ENCODE data around the gene SPOP.

Gene SPOP

DNA sequence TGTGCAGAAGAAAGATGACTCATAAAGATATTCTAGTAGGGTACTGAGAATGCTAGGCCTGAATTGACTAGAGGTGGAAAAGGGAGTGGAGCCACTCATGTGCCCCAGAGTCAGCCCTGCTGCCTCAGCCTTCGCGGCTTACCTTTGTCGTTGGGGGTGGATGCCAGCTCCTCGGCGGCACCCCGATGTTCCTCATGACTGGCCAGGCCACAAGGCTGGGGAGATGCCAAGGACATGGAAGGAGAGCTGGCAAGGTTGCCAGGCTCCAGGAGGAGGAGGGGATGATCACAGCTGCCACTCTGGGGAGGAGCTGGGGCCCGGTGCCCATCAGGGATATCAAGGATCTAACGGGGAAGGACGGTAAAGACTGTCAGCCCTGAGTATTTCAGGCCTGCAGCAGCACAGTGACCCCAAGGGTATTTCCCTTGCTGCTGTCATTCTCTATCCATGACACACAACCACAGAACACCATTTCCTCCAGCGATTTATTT, 39.5 kb upstream of the SPOP start:
- Histone ChIP-seq H3K27me3 (ENCODE audit: insufficient read depth, low read depth, severe bottlenecking) (no peaks in the 10 kb centered on the region), H3K36me3 (peaks cover 100% of the 10 kb centered on the region), H3K27ac (no peak overlapping the region), H3K9me3 (ENCODE audit: severe bottlenecking) (no peaks in the 10 kb centered on the region), H3K4me3 (ENCODE audit: low read depth, low read length) (no peak overlapping the region)
- no peak for DNase-seq
- TF ChIP-seq CTCF (IDR thresholded peaks at IDR 0.05; ENCODE audit: low read depth, low read length): no peak

DNA sequence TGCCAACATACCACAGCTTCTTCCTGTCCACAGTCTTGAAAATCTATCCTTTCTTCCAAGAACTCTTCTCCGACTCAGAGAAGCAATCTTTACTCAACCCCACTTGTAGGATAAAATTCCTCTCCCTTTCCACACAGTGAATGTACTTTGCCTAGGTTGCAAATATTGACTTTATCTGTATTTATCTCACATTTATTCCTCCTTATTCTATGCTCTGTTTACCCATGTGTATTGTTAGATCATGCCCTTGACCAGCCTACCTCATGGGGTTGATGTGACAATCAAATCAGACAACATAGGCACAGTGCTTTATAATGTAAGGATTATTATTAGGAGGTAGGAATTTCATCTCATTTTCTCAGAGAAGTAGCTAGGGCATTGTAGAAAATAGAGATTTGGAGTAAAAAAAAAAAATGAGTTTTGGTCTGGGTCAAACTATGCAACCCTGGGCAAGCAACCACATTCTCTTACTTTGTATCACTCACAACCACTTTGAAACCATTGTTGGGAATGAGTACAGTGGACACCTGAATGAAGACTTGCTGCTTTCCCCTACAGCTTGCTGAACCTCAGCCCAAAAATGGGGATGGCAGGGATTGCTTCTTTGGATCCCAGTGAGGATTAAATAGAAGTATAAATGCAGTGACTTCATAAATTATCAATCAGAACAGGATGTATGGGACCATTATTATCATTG, 38.9 kb upstream of the SPOP start:
- no peak for TF ChIP-seq CTCF (IDR thresholded peaks at IDR 0.05; ENCODE audit: low read depth, low read length)
- Histone ChIP-seq H3K36me3 (peaks cover 98% of the 10 kb centered on the region), H3K9me3 (ENCODE audit: severe bottlenecking) (no peaks in the 10 kb centered on the region), H3K4me3 (ENCODE audit: low read depth, low read length) (no peak overlapping the region), H3K27me3 (ENCODE audit: insufficient read depth, low read depth, severe bottlenecking) (no peaks in the 10 kb centered on the region), H3K27ac (no peak overlapping the region)
- DNase-seq: no peak

- Histone ChIP-seq H3K27ac (no peak overlapping the region), H3K36me3 (peaks cover 94% of the 10 kb centered on the region), H3K9me3 (ENCODE audit: severe bottlenecking) (no peaks in the 10 kb centered on the region), H3K27me3 (ENCODE audit: insufficient read depth, low read depth, severe bottlenecking) (no peaks in the 10 kb centered on the region), H3K4me3 (ENCODE audit: low read depth, low read length) (no peak overlapping the region)
- TF ChIP-seq CTCF (IDR thresholded peaks at IDR 0.05; ENCODE audit: low read depth, low read length): no peak
- DNase-seq: no peak
Measured at GRCh38 chr17:49715717-49716279, 37.9 kb upstream of the SPOP start.

DNA sequence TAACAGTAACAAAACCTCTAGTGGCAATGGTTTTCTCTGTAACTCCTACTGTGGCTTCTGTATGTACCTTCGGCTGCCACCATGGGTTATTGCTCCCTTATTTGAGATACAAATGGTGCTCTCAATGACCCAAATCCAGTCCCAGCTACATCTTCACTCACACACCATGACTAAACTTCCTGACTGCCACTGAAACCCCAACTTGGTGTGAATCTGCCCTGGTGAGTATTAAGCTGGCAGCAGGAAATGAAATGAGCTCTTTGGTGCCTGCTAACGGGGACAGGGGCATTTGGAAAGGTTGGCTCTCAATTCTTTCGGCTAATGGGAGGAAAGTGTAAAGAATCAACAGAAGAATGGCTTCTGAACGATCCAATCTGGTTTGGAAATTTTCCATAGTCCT, 37.3 kb upstream of the SPOP start:
- peaks cover 88% of the 10 kb centered on the region for H3K36me3 ChIP-seq
- no peak for TF ChIP-seq CTCF (IDR thresholded peaks at IDR 0.05; ENCODE audit: low read depth, low read length)
- H3K4me3 ChIP-seq (ENCODE audit: low read depth, low read length): no peak overlapping the region
- H3K27ac ChIP-seq: no peak overlapping the region
- H3K27me3 ChIP-seq (ENCODE audit: insufficient read depth, low read depth, severe bottlenecking): no peaks in the 10 kb centered on the region
- no peaks in the 10 kb centered on the region for H3K9me3 ChIP-seq (ENCODE audit: severe bottlenecking)
- DNase-seq: no peak

GRCh38 chr17:49708515-49709183, 30.8 kb upstream of the SPOP start:
- H3K9me3 ChIP-seq (ENCODE audit: severe bottlenecking): no peaks in the 10 kb centered on the region
- DNase-seq: no peak
- H3K36me3 ChIP-seq: peaks cover 46% of the 10 kb centered on the region
- H3K4me3 ChIP-seq (ENCODE audit: low read depth, low read length): no peak overlapping the region
- no peaks in the 10 kb centered on the region for H3K27me3 ChIP-seq (ENCODE audit: insufficient read depth, low read depth, severe bottlenecking)
- TF ChIP-seq CTCF (IDR thresholded peaks at IDR 0.05; ENCODE audit: low read depth, low read length): 0 out of 2 replicates have a peak, but pooled peaks have one; percentile 6
- H3K27ac ChIP-seq: no peak overlapping the region
